ENCODE results near the gene KMT2A. TPM values are rescaled to one million over a fixed set of nuclear protein-coding genes. Genes with fewer than 3 reads are reported as not detected.
"Not testable (repeated sequence)": the region's sequence is repeated elsewhere in the genome, so short reads cannot be mapped to it uniquely, and the experiment has no call there.

KMT2A gene
- total RNA-seq, 1 donor from 2014 or later = 14.0 TPM

- no peak overlapping the region for H3K4me3 ChIP-seq (ENCODE audit: low read depth, low read length)
- DNase-seq (ENCODE audit: low read depth) = no peak
- TF ChIP-seq, protein P1, sequence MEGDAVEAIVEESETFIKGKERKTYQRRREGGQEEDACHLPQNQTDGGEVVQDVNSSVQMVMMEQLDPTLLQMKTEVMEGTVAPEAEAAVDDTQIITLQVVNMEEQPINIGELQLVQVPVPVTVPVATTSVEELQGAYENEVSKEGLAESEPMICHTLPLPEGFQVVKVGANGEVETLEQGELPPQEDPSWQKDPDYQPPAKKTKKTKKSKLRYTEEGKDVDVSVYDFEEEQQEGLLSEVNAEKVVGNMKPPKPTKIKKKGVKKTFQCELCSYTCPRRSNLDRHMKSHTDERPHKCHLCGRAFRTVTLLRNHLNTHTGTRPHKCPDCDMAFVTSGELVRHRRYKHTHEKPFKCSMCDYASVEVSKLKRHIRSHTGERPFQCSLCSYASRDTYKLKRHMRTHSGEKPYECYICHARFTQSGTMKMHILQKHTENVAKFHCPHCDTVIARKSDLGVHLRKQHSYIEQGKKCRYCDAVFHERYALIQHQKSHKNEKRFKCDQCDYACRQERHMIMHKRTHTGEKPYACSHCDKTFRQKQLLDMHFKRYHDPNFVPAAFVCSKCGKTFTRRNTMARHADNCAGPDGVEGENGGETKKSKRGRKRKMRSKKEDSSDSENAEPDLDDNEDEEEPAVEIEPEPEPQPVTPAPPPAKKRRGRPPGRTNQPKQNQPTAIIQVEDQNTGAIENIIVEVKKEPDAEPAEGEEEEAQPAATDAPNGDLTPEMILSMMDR (IDR thresholded peaks at IDR 0.05; ENCODE audit: insufficient read depth, low read length, severe bottlenecking) = no peak
- no peak for FAIRE-seq
- no peaks in the 10 kb centered on the region for H3K36me3 ChIP-seq (ENCODE audit: control insufficient read depth, insufficient read depth, low read length)
- no peaks in the 10 kb centered on the region for H3K27me3 ChIP-seq (ENCODE audit: control insufficient read depth, insufficient read depth, low read length)
Observed at GRCh38 chr11:118450451-118450850, 14.2 kb downstream of the KMT2A start.

DNA sequence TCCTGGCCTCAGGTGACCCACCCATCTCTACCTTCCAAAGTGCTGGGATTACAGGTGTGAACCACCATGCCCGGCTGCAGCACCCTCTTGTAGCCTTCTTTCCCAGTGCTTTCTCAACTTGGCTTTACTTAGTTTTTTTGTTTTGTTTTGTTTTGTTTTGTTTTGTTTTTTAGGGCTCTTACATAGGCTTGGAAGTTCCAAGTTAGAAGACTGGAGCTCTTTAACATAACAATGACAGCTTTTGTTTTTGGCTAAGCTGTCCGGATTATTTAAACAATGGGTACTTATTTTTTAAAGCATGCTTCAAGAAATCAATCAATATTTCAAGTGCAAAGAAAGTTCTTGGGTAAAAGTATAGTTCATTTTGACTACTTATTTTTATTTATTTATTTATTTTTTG lies 25.9 kb downstream of the KMT2A start:
- Histone ChIP-seq H3K4me3 (ENCODE audit: low read depth, low read length) (no peak overlapping the region), H3K27me3 (ENCODE audit: control insufficient read depth, insufficient read depth, low read length) (no peaks in the 10 kb centered on the region), H3K36me3 (ENCODE audit: control insufficient read depth, insufficient read depth, low read length) (no peaks in the 10 kb centered on the region)
- FAIRE-seq (no peak), DNase-seq (ENCODE audit: low read depth) (no peak)
- TF ChIP-seq, protein P1 (IDR thresholded peaks at IDR 0.05; ENCODE audit: insufficient read depth, low read length, severe bottlenecking) = no peak

- not testable (repeated sequence) for H3K36me3 ChIP-seq (ENCODE audit: control insufficient read depth, insufficient read depth, low read length); H3K4me3 ChIP-seq (ENCODE audit: low read depth, low read length); H3K27me3 ChIP-seq (ENCODE audit: control insufficient read depth, insufficient read depth, low read length); DNase-seq (ENCODE audit: low read depth); FAIRE-seq
Observed at GRCh38 chr11:118468968-118469367, 32.7 kb downstream of the KMT2A start.

DNA sequence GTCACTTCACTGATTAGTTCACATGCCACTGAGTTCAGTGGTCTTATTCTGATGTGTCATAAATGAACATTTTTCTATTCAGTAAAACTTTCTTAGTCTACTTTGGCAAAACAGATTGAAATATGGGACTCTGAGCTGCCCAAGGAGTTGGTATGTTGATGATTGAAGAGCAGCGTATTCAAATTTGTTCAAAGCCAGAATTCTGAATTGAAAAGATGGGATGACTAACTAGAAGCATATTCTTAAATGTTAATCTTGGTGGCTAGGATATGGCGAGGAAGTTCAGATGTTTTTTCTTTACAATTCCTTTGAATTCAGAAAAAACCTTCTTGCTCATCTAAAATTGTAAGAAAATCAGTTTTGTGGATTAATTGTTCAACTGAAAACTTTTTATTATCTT lies 34.7 kb downstream of the KMT2A start:
- Histone ChIP-seq H3K27me3 (ENCODE audit: control insufficient read depth, insufficient read depth, low read length) (no peaks in the 10 kb centered on the region), H3K4me3 (ENCODE audit: low read depth, low read length) (no peak overlapping the region), H3K36me3 (ENCODE audit: control insufficient read depth, insufficient read depth, low read length) (no peaks in the 10 kb centered on the region)
- FAIRE-seq (no peak), DNase-seq (ENCODE audit: low read depth) (no peak)
- TF ChIP-seq, protein P1 (IDR thresholded peaks at IDR 0.05; ENCODE audit: insufficient read depth, low read length, severe bottlenecking) = no peak

DNA sequence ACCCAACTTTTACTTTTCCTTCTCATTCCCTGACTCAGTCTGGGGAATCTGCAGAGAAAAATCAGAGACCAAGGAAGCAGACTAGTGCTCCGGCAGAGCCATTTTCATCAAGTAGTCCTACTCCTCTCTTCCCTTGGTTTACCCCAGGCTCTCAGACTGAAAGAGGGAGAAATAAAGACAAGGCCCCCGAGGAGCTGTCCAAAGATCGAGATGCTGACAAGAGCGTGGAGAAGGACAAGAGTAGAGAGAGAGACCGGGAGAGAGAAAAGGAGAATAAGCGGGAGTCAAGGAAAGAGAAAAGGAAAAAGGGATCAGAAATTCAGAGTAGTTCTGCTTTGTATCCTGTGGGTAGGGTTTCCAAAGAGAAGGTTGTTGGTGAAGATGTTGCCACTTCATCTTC lies 37.2 kb downstream of the KMT2A start:
- TF ChIP-seq, protein P1 (IDR thresholded peaks at IDR 0.05; ENCODE audit: insufficient read depth, low read length, severe bottlenecking) = no peak
- Histone ChIP-seq H3K27me3 (ENCODE audit: control insufficient read depth, insufficient read depth, low read length) (no peaks in the 10 kb centered on the region), H3K4me3 (ENCODE audit: low read depth, low read length) (no peak overlapping the region), H3K36me3 (ENCODE audit: control insufficient read depth, insufficient read depth, low read length) (peaks cover 9% of the 10 kb centered on the region)
- no peak for DNase-seq (ENCODE audit: low read depth)
- no peak for FAIRE-seq

- no peaks in the 10 kb centered on the region for H3K27me3 ChIP-seq (ENCODE audit: control insufficient read depth, insufficient read depth, low read length)
- DNase-seq (ENCODE audit: low read depth) (no peak), FAIRE-seq (no peak)
- H3K4me3 ChIP-seq (ENCODE audit: low read depth, low read length) = no peak overlapping the region
- H3K36me3 ChIP-seq (ENCODE audit: control insufficient read depth, insufficient read depth, low read length) = peaks cover 11% of the 10 kb centered on the region
- TF ChIP-seq, protein P1 (IDR thresholded peaks at IDR 0.05; ENCODE audit: insufficient read depth, low read length, severe bottlenecking) = no peak
Observed at GRCh38 chr11:118476676-118477075, 40.4 kb downstream of the KMT2A start.

DNA sequence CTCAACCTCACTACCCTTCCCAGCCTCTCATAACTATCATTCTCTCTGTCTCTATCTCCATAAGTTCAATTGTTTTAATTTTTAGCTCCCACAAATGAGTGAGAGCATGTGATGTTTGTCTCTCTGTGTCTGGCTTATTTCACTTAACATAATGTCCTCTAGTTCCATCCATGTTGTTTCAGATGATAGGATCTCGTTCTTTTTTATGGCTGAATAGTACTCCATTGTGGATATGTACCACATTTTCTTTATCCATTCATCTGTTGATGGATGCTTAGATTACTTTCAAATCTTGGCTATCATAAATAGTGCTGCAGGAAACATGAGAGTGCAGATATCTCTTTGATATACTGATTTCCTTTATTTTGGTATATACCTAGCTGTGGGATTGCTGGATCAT lies 44.9 kb downstream of the KMT2A start:
- peaks cover 20% of the 10 kb centered on the region for H3K36me3 ChIP-seq (ENCODE audit: control insufficient read depth, insufficient read depth, low read length)
- H3K27me3 ChIP-seq (ENCODE audit: control insufficient read depth, insufficient read depth, low read length); FAIRE-seq; H3K4me3 ChIP-seq (ENCODE audit: low read depth, low read length); DNase-seq (ENCODE audit: low read depth): not testable (repeated sequence)

Measured in bronchial epithelial cell (primary cell).